DND-41 (cell line): ENCODE measurements around the gene DLG2.

Experiments
- CTCF ChIP-seq: IDR thresholded peaks from 2 replicates; pipeline ENCODE4 v1.5.1; 2012; ENCODE audit warnings: borderline replicate concordance, low read length, moderate library complexity, mild to moderate bottlenecking; ENCODE audit not compliant: poor library complexity, severe bottlenecking; ENCODE audit errors: extremely low read depth
- EZH2 ChIP-seq: IDR thresholded peaks from 3 replicates; pipeline ENCODE4 v1.6.1; 2012; ENCODE audit warnings: borderline replicate concordance, low read depth, mild to moderate bottlenecking, moderate library complexity, low read length, inconsistent platforms; ENCODE audit not compliant: severe bottlenecking

- no peak for TF ChIP-seq CTCF
- TF ChIP-seq EZH2, result no peak
These were observed 2143.3 kb downstream of the DLG2 start for GRCh38 chr11:83483808-83484207.
